Activated T-cell treated with anti-CD3 and anti-CD28 coated beads for 1 hour (primary cell): ENCODE measurements around the gene FARP1.
A peak's percentile ranks its signal among the peaks of the same experiment; 100 is the strongest.

ENCODE experiments used
- DNase-seq: peaks from one replicate; pipeline ENCODE4 v3.0.0-alpha.2; 2020; ENCODE audit warnings: low read depth

FARP1 gene

DNA sequence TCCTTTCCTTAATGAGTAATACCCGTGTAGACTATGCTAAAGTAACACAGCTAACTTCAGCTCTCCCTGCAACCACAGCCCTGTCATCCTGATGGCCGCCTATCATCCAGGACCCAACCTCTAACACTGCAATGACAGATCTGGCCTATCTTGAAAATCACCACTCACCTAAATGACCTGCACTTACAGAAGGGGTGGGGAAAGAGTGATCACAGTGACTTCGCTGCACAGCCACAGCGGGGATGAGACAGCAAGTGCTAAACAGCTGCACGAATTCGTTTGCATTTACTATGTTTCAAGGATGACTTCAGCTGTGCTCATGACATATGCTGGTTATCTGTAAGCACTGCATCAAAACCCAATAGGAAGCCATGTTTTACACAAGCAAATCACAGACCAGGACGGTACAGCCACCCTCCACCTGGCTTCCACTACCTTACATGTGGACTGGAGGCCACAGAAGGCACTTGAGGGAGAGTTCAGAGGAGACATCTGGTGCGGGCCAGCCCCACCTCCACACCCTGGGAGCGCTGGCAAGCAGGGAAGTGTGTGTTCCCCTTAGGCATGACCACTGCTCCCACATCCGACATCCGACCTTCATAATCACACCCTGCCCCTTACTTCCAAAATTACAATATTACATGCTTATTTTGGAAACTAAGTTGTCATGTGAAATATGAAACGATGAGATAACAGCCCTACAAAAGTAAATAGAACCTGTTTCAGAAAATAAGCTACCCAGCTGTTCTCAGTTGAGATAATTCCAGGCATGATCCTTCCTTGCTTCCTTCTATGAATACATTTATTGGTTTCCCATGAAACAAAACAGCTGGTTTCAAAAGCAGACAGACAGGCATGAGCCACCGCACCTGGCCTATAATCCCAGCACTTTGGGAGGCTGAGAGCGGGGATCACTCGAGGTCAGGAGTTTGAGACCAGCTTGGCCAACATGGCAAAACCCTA lies 338.3 kb downstream of the FARP1 start:
- no peak for DNase-seq

DNA sequence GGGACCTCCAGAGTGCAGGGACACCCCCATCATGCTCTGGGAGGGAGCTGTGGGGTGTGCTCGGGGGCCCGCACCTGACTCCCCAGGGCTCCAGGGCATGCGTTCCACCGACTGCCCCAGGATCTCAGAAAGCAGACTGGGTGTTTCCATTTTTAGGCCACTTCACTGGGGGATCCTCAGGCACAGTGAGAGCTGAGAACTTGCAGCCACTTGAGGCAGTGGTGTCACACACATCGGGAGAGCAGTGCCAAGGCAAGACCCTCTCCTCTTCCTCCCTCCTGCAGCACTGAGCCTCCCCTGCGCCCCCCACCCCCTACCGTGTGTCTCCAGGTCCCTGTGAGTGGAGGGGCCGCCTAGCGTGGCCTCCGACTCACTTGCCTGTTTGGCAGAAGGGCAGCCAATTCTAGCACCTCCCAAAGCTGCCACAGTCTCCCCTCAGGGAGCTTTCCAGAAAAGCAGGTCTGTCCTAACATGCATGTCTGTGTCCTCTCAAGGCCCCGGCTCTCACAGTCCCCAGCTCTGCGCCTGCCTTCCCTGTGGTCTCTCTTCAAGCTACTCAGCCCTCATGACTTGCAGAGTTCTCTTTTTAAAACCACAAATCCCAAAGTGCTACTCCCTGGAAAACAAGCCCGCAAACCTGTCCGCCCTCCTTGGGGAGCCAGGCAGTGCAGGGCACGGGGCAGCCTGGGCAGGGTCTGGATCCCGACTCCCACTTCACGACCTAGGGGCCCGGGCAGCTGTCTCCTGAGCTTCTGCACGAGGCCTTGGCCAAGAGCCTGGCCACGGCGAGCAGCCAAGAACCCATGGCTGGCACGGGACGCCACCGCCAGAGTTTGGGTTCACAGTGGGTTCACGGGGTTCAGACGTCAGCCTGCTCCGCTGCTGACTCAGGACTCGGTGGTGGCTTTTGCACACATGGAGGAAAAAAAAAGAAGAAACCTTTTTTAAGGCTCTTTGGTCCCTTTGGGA lies 339.9 kb downstream of the FARP1 start:
- DNase-seq: no peak

GRCh38 chr13:98483601-98484288 lies 340.9 kb downstream of the FARP1 start:
- DNase-seq: no peak

DNA sequence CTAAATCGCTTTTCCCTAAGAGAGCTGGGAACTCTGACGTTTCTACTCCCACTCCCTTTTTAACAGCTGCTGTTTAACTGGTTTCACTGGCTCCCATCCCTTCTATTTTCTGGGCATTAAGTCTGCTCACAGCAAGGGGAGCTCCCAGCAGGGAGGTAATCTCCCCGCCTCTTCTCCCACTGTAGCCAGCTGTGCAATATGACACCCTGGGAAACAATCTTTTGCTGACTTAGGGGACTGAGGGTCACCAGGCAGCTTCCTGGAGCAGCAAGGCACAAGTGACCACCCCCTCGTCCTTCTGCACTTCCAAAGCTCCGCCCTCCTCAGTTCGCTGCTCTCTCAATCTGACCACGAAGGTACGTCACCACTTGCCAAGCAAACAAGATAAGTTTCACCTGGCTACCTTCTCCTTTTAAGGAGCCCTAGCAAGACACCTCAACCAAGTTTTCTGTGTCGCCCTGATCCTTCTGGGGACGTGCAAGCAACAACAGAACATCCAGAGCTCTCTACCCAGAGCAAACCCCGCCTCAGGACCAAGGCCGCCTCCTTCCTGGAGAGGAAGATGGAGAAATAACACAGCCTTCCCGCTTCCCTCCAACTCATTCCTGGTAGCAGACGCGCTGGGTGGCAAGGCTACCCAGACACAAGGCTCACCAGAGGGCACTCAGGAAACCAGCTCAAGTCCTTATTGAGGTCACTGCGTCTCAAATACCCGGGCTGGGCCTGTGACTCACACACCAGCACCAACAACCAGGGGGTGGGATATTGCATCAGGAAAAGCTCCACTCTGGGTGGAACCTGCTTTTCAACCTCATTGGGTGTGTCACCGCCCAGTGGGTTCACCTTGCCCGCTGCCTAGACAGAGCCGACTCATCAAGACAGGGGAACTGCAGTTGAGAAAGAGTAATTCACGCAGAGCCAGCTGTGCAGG lies 341.7 kb downstream of the FARP1 start:
- DNase-seq: peak; percentile 29

DNA sequence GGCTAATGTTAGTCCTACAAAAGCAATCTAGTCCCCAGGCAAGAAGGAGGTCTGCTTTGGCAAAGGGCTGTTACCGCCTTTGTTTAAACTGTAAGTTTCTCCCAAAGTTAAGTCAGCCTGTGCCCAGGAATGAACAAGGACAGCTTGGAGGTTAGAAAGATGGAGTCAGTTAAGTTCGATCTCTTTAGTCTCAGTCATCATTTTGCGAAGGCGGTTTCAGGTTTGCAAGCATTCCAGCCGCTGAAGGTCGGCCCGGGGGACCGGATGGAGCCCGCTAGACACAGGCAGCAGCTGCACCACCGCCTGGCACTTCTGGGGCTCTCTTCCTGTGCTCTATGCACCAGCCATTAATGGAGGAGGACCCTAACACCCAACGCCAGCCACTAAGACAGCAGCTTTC lies 342.7 kb downstream of the FARP1 start:
- DNase-seq: no peak

- no peak for DNase-seq
These were observed 343.5 kb downstream of the FARP1 start for GRCh38 chr13:98486412-98486811.

GRCh38 chr13:98487016-98487415 lies 344.1 kb downstream of the FARP1 start:
- no peak for DNase-seq

- no peak for DNase-seq
These were observed 344.6 kb downstream of the FARP1 start for GRCh38 chr13:98487522-98487921.

- no peak for DNase-seq
These were observed 345.8 kb downstream of the FARP1 start for GRCh38 chr13:98488736-98489135.

DNA sequence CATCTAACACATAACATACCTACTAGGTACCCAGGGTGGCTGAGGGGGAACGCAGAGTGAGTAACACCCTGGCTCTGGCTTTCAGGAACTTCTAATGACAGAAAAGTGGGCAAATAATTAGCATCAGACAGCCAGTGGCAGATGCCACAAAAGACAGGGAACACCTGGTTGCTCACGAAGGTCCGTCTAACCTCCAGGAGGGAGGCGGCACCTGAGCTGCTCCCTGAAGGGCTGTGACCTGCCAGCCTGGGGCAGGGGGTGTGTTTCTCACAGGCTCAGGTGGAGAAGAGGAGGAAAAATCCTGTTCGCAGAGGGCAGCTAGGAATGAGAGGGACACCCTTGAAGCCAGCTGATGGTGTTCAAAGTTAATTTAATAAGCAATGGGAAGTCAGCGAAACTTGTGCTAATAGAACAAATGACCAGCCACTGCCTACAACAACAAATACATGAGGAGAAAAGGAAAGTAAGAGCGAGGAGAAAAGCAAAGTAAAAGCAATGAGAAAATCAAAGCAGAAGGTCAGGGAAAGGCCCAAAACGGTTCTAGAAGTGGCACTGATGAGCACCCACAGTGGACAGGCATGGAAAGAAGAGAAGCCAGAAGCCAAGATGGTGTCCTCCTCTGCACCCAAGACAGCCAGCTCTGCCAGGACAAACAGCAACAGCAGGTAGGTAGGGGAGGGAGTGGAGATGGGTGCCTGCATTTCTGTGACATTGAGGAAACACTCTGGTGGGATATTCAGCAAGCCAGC lies 346.7 kb downstream of the FARP1 start:
- no peak for DNase-seq

GRCh38 chr13:98490195-98490836 lies 347.4 kb downstream of the FARP1 start:
- no peak for DNase-seq

- no peak for DNase-seq
These were observed 348.0 kb downstream of the FARP1 start for GRCh38 chr13:98490866-98491265.

GRCh38 chr13:98492335-98493041 lies 349.6 kb downstream of the FARP1 start:
- no peak for DNase-seq

DNA sequence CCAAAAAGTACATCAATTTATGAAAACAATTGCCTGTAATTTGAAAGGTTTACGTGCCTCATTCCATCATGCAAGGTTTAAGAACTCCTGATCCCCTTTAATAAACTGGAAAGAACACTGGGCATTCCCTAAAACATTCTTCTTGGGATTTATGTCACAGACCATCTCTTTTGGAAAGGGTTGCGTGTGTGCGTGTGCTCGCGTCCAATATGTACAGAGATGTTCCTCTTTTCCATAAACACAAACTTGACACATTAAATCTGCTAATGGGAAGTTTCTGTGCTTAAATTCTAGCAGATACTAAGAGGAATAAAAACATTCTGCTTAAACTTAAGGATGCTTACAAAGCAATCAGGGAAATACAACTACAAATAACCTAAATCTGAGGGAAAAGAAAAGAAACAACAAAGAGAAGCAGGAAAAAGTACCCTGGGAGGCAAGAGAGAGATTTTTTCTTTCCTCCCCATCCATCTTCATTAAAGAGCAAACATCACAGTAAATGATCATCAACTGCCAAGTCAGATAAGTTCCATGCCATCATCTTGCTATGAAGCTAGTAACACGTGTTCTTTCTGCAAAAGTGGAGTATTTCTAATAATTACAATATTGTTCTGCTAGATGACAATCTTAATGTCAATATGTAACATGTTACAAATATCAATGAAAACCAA lies 350.3 kb downstream of the FARP1 start:
- DNase-seq: no peak

GRCh38 chr13:98494769-98495168 lies 351.9 kb downstream of the FARP1 start:
- no peak for DNase-seq

DNA sequence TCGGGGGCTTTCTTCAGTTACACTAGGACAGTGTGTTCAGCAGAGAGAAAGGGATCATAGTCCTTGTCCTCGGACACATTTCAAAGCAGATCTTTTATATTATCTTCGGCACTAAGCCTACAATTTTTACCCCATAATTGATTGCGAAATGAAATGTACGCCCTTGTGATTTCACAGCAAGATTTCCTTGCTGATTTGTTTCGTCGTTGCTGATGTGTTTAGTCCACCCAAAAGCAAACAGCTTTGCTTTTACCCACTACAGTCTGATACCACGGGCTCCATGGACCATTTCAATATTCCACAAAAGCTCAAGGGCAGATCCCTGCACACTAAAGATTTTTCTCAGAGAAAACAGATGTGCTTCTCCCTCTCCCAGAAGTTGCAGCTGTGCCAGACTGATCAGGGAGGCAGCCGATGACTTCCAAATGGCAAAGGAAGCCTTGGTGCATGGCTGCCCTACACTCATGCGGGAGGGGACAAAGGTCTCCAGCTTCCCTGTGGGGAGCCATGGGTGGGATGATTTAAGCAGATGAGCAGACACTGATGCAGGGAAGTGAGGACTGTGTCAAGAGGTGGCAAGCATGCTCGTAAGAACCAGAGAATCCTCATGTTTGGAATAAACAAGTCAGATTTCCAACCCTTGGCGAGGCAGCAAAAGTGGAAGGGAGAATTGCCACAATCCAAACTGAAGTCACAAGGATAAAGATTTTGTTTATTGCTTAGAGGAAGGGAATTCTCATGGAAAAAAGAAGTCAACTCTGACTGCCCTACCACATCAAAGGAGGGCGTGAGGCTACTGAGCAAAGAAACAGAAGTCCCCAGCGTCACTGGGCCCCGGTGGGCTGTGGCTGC lies 353.0 kb downstream of the FARP1 start:
- no peak for DNase-seq

GRCh38 chr13:98496479-98496791 lies 353.5 kb downstream of the FARP1 start:
- no peak for DNase-seq

DNA sequence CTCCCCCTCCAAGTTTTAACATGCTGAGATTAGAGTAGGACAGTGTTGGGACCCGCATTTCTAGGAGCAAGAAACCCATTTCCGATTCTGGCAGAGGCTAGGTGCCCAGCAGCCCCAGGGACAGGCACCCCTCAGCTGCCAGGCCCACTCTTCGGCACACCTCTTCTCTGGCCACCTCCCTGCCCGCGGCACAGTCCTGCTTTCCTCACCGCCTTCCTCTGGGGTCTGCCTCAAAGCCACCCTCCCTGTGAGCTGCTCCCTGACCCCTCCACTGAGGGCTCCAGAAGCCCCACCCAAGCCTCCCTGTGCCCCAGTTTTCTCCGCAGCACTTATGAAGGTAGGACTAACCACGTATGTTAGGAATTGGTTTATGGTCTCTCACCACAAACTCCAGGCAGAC lies 354.1 kb downstream of the FARP1 start:
- no peak for DNase-seq
